H1 (cell line): ENCODE data around the gene TRPV2. TPM values are rescaled to one million over a fixed set of nuclear protein-coding genes. Genes with fewer than 3 reads are reported as not detected.

Experiments
- ASH2L ChIP-seq: fragments of 200-600, 300-600 bp; sonication (generic); IDR thresholded peaks from one replicate; pipeline ENCODE4 v1.7.1; 2017; ENCODE audit warnings: low read length
- CEBPB ChIP-seq: IDR thresholded peaks from 2 replicates; pipeline ENCODE4 v1.6.1; 2012; ENCODE audit warnings: low read depth, low read length
- CHD1 ChIP-seq: IDR thresholded peaks from 2 replicates; pipeline ENCODE4 v1.6.1; 2012; ENCODE audit warnings: low read depth, low read length, improper control_type of control experiment
- GTF2F1 ChIP-seq: IDR thresholded peaks from 2 replicates; pipeline ENCODE4 v1.6.1; 2012; ENCODE audit warnings: low read depth, low read length, improper control_type of control experiment, borderline replicate concordance
- JUN ChIP-seq: IDR thresholded peaks from 2 replicates; pipeline ENCODE4 v1.6.1; 2011; ENCODE audit warnings: low read depth, mild to moderate bottlenecking, improper control_type of control experiment, low read length
- KDM4A ChIP-seq: IDR thresholded peaks from one replicate; pipeline ENCODE4 v1.7.1; 2012; ENCODE audit warnings: low read depth, mild to moderate bottlenecking, moderate library complexity, low read length, inconsistent platforms; ENCODE audit not compliant: severe bottlenecking
- KDM5A ChIP-seq: fragments of 200-600 bp; IDR thresholded peaks from 2 replicates; pipeline ENCODE4 v1.7.1; 2012; ENCODE audit warnings: mild to moderate bottlenecking, low read length, inconsistent platforms, mixed read lengths
- MAX ChIP-seq: IDR thresholded peaks from 2 replicates; pipeline ENCODE4 v1.6.1; 2012; ENCODE audit warnings: inconsistent platforms
- NANOG ChIP-seq: IDR thresholded peaks from 2 replicates; pipeline ENCODE4 v1.6.1; 2011; ENCODE audit warnings: low read length, low read depth, mild to moderate bottlenecking, inconsistent platforms; ENCODE audit not compliant: insufficient read depth, poor library complexity, severe bottlenecking
- POLR2AphosphoS5 ChIP-seq: IDR thresholded peaks from 2 replicates; pipeline ENCODE4 v1.6.1; 2011; ENCODE audit warnings: low read depth, low read length
- RFX5 ChIP-seq: IDR thresholded peaks from 2 replicates; pipeline ENCODE4 v1.6.1; 2011; ENCODE audit warnings: low read depth, low read length, improper control_type of control experiment, borderline replicate concordance
- RNF2 ChIP-seq: fragments of 200-900, 300-1000 bp; sonication (generic); IDR thresholded peaks from 2 replicates; pipeline ENCODE4 v1.7.1; 2016; ENCODE audit warnings: borderline replicate concordance, low read depth, mild to moderate bottlenecking, antibody characterized with exemption, low read length; ENCODE audit not compliant: poor library complexity, severe bottlenecking; ENCODE audit errors: missing control alignments
- SIX5 ChIP-seq: IDR thresholded peaks from 2 replicates; pipeline ENCODE4 v1.6.1; 2011; ENCODE audit warnings: mild to moderate bottlenecking, low read depth, low read length
- SUZ12 ChIP-seq: fragments of 200-600 bp; sonication (generic); IDR thresholded peaks from 2 replicates; pipeline ENCODE4 v1.6.1; 2012; ENCODE audit warnings: mild to moderate bottlenecking, inconsistent platforms, low read length, moderate library complexity, mixed read lengths
- TBP ChIP-seq: IDR thresholded peaks from 2 replicates; pipeline ENCODE4 v1.6.1; 2011; ENCODE audit warnings: low read depth, low read length, improper control_type of control experiment
- TCF12 ChIP-seq: IDR thresholded peaks from 2 replicates; pipeline ENCODE4 v1.6.1; 2011; ENCODE audit warnings: low read depth, mild to moderate bottlenecking, low read length
- USF2 ChIP-seq: IDR thresholded peaks from 2 replicates; pipeline ENCODE4 v1.6.1; 2011; ENCODE audit warnings: low read length, improper control_type of control experiment
- YY1 ChIP-seq: IDR thresholded peaks from 2 replicates; pipeline ENCODE4 v1.6.1; 2011; ENCODE audit warnings: low read depth, mild to moderate bottlenecking, low read length
- polyA plus RNA-seq, 7 experiments: library from polyadenylated mRNA; depleted of rRNA in 3 of 7; stranded (reverse) in 5 of 7; unstranded in 2 of 7; fragments of >200 nt in 5 of 7; fragments of 200-250 nt in 2 of 7; gene quantifications; 1 replicate in 5 of 7; 2 replicates in 1 of 7; 4 replicates in 1 of 7; pipeline versions ENCODE4 v1.2.1 to v1.2.3, GENCODE V29; 2011 to 2013; ENCODE audit warnings: missing spikeins in 2 of 7, mixed read lengths in 2 of 7
- total RNA-seq: library from RNA; stranded (reverse); fragmentation: NEBNext Ultra II Directional; extraction: Animal tissue kit (Norgen Biotek cat#: 25700); gene quantifications from 2 replicates; pipeline ENCODE4 v1.2.1, GENCODE V29; 2021
- TF ChIP-seq, protein P1 (sequence below), 3 experiments: IDR thresholded peaks; 1 replicate in 2 of 3; 2 replicates in 1 of 3; pipeline versions ENCODE4 v1.5.1 to v1.6.1; 2011; ENCODE audit warnings: low read length in 3 of 3, mild to moderate bottlenecking in 3 of 3, inconsistent platforms in 2 of 3, low read depth in 1 of 3, moderate library complexity in 1 of 3; ENCODE audit not compliant: insufficient read depth in 1 of 3; ENCODE audit errors: control extremely low read depth in 1 of 3

Gene TRPV2
- total and polyA plus RNA-seq, 2 of the 8 experiments (the other 6 are each of a cell fraction or from before 2014, with no cell fraction given), result 1.7 to 2.1 TPM

DNA sequence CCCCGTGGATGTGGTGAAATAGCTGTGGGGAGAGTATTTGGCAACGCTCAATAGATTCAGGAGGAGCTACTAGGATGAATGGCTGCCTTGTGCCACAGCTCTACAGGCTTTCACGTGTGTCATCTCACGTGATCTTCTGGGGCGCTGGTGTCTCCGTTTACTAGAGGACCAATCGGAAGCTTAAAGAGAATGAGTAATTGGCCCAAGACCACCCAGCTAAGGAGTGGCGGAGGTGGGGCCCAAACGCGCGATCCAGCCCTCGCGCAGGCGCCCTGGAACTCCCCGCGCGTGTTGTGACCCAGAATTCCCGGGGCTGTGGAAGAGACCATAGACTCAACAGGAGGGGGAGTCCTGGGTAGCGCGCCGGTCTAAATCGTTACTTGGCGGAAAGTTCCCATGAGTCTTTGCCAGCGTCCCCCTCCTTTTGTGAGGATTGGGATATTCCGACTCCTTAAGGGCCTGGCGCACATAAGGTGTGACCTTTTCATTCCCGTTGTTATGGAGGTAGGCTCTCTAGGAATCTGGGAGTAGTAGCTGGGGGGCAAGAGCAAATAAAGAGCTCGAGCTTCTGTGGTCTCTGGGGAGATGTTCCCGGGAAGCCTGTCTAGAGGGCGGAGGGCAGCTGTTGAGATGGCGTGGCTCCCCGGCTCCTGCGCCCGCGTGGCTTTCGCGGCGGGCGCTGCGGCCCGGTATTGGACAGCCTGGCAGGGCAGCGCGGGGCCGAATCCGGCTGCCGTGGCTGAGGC lies 23.4 kb downstream of the TRPV2 start (continued):
- TF ChIP-seq RNF2 (no peak), CHD1 (peak; percentile 97), KDM4A (no peak), TCF12 (peak; percentile 25; the same call in 1 of the 2 replicates), TBP (peak; percentile 98), USF2 (peak; percentile 90), MAX (peak; percentile 80), ASH2L (peak; percentile 19), KDM5A (0 out of 2 replicates have a peak, but pooled peaks have one; percentile 32), POLR2AphosphoS5 (peak; percentile 97), JUN (no peak), GTF2F1 (peak; percentile 87), CEBPB (0 out of 2 replicates have a peak, but pooled peaks have one; percentile 15), YY1 (peak; percentile 84), NANOG (no peak), SIX5 (peak; percentile 52), SUZ12 (no peak), RFX5 (no peak)
- TF ChIP-seq, protein P1, sequence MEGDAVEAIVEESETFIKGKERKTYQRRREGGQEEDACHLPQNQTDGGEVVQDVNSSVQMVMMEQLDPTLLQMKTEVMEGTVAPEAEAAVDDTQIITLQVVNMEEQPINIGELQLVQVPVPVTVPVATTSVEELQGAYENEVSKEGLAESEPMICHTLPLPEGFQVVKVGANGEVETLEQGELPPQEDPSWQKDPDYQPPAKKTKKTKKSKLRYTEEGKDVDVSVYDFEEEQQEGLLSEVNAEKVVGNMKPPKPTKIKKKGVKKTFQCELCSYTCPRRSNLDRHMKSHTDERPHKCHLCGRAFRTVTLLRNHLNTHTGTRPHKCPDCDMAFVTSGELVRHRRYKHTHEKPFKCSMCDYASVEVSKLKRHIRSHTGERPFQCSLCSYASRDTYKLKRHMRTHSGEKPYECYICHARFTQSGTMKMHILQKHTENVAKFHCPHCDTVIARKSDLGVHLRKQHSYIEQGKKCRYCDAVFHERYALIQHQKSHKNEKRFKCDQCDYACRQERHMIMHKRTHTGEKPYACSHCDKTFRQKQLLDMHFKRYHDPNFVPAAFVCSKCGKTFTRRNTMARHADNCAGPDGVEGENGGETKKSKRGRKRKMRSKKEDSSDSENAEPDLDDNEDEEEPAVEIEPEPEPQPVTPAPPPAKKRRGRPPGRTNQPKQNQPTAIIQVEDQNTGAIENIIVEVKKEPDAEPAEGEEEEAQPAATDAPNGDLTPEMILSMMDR (IDR thresholded peaks at IDR 0.05; ENCODE audit: control extremely low read depth in 1 of 3, insufficient read depth in 1 of 3, low read depth in 1 of 3, low read length in 3 of 3), result no peak
